NCI-H1092 (cell line): Measurements from ENCODE around the gene ABL2.
"Not testable (repeated sequence)": the region's sequence is repeated elsewhere in the genome, so short reads cannot be mapped to it uniquely, and the experiment has no call there.

ENCODE experiments used
- DNase-seq: peaks from one replicate; lab custom pipeline; 2025; lab: John Stamatoyannopoulos, UW

ABL2 gene

DNA sequence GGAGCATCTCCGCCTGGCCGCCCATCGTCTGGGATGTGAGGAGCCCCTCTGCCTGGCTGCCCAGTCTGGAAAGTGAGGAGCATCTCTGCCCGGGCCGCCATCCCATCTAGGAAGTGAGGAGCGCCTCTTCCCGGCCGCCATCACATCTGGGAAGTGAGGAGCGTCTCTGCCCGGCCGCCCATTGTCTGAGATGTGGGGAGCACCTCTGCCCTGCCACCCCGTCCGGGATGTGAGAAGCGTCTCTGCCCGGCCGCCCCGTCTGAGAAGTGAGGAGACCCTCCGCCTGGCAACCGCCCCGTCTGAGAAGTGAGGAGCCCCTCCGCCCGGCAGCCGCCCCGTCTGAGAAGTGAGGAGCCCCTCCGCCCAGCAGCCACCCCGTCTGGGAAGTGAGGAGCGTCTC, 94.3 kb downstream of the ABL2 start:
- DNase-seq = not testable (repeated sequence)

DNA sequence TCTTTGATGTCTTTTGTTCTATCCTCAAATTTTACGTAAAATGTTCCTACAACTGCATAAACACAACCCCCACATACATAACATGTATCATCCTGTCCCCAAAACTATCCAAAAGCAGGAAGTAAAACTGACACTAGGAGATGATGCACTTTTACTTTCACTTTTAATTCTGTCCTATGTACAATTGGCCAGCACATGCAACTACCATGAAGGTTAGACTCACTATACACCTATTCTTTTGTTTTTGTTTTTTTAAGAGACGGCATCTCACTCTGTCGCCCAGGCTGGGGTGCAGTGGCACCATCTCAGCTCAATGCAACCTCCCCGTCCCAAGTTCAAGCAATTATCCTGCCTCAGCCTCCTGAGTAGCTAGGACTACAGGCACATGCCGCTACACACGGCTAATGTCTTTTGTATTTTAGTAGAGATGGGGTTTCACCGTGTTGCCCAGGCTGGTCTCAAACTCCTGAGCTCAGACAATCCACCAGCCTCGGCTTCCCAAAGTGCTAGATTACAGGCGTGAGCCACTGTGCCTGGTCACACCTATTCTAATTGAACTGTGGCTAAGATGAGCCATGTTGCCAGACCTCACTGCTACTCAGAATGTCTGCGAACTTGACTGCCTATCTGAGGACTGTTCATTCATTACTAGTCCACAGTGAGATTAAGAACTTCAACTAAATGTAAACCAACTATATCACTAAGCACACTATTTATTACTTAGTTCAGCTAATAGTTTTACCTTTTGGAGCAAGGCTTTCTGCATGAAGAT, 99.6 kb downstream of the ABL2 start:
- no peak for DNase-seq

DNA sequence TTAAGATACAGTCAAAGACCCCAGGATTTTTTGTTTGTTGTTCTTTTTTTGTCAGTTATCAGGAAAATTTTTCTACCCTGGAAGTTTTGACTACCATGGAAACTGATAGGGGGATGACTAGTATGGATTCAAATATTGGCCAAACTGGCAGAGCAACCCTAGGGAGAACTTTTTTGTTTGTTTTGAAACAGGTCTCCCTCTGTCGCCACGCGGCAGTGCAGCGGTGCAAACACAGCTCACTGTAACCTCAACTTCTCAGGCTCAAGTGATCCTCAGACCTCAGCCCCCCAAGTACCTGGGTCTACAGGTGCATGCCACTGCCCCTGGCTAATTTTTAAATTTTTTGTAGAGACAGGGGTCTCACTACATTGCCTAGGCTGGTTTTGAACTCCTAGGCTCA, 101.0 kb downstream of the ABL2 start:
- DNase-seq = no peak

DNA sequence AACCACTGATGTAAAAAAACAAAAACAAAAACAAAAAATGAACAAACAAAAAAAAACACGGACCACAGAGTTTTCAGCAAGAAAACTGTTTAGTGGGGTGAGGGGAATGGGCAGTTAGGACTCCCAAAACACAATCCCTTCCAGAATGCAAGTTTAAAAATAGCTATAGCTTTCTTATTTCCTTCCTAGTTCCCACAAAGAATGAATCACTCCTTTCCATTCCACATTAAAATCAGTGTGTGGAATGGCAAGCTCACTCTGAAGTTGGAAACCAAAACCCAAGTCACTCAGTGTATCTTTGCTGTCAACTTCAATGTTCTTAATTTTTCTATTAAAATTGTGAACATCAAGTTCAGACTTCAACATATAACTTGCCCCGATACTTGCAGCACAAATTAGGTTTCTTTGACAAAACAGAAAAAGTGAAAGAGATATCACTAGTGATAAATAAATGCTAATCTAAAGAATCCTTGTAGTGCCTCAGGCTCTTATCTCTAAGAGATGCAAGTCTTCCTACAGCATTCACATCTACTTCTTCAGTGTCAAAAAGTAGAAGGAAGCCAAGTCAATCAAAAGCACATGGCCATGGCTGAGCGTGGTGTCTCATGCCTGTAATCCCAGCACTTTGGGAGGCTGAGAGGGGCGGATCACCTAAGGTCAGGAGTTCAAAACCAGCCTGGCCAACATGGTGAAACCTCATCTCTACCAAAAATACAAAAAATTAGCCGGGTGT, 102.1 kb downstream of the ABL2 start:
- no peak for DNase-seq

DNA sequence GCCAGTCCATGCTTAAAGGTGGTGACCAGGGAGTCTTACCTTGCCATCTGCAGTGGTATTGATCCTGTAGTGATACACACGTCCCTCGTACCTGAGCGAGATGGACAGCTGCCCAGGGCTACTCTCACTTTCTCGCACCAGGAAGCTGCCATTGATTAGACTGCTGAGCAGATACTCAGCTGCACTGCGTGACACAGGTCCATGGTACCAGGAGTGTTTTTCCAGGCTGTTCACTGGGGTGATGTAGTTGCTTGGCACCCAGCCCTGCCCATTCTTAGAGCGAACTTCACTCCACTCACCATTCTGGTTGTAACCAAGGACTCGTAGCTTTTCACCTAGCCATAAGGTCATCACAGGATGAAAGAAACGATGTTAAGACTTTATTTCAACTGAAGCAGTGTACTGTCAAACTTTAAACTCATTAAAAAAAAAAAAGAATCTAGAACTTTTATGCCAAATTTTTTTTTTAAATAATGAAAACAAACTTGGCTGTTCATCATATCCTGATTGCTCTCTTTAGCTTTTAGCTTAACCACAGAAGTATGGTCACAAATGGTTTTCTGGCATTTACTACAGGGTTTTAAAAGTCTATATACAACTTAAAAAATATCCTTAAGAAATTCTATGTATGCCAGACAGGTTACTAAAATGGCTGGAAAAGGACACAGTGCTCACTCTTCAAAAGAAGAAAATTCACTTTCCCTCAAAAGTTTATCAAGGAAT, 103.0 kb downstream of the ABL2 start:
- DNase-seq = no peak

DNA sequence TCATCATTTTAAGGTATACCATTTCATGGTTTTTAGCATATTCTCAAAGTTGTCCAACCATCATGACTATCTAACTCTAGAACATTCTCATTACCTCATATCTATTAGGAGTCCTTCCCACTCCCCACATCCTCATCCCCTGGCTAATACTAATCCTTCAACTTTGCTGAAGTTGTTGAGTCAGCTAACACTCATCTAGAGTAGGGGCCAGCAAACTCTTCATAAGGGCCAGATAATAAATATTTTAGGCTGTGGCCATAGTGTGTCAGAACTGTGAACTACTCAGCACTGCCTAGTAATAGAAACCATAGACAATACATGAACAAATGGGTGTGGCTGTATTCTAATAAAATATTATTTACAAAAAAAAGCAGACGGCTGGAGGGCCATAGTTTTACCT, 104.6 kb downstream of the ABL2 start:
- DNase-seq = no peak

DNA sequence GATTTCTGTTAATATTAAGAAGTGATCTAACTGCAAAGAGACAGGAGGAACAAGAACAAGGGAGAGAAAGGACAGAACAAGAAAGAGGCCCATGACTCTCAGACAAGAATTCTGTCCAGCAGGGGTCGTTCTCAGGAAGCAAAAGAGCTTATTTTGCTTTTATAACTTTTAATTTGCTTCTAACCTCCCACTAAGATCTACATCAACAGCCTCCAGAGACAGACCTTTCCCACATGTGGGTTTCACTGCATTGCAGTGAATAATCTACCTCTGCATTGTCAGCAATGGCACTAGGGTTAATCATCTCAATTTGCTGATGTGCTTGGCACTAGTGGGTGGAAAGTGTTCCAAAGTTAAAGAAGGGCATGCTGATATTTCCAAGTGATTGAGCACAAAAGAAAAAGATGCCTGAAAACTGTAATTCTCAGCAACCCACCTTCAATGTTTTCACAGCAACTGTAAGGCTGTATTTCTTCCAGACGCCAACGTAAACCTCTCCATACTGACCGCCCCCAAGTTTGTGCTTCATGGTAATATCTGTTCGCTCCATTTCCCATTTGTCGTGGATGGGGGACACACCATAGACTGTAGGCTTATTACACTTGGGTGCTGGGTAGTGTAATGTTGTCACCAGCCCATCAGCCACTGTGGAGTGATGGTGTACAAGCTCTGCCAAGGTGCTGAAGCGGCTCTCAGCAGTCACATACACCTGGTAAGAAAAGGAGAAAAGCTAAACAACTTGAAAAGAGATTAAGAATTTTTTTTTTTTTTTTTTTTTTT, 108.1 kb downstream of the ABL2 start:
- DNase-seq = no peak

DNA sequence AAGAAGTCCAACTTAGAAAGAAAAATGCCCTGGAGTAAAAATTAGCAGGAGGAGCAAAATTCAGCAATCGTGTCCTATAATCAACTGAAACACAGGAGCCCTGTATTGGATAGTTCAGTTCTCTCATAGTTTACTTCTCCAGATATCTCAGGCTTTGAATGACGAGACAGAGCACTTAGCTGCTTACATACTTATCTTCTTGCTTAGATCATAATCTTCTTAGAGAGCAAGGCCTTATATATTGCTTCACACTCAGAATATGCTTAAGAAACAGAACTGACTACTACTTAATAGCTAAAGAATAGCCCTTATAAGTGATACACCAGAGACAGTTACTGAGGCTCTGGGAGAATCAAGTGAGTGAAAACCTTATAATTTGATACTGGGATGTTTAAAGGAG, 108.7 kb downstream of the ABL2 start:
- no peak for DNase-seq

DNA sequence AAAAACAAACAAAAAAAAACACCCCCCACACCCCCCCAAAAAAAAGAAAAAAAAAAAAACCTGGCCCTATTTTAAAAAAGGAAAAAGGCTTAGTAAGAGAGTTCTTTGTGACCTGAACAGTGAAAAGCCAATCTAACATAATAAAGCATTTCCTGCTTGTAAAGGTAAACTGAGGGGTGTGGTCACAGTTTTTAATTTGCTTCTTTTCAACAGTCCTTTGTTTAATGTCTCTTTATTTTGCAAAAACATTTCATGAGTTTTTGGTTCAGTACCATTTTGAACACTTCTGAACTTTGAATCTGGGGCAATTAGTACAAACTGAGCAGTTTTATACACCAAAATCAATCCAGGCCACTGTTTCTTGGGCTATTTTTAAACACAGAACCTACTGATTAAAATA, 110.0 kb downstream of the ABL2 start:
- DNase-seq = no peak

DNA sequence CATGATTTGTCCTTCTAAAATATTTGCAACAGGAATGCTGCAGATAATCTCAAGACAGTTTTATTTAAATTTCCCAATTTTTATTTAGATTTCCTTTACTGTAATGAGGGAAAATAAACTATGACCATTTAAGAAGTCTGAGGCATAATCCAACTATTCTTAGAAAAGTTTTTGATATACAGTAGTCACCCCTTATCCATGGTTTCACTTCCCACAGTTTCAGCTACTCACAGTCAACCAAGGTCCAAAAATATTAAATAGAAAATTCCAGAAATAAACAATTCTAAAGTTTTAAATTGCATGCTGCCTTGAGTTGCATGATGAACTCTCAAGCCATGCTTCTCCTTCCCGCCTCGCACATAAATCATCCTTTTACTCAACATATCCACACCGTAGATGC, 114.3 kb downstream of the ABL2 start:
- no peak for DNase-seq

DNA sequence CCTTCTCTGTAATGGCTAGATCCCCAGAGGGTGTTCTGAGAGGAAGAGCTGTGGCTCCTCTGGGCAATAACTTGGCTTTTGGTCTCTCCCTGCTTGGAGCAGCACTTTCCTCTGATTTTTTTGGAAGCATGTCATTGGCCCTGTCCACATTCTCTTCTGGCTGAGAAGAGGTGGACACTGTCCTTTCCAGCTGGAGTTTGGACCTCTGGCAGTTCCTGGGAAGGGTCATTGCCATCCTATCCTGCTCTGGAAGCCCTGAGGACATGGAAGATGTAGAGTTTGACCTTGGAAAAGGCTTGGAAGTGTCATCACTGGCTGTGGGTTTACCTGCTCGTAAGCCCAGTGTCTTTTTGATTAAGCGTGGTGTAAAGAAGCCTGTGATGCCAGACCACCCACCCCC, 120.8 kb downstream of the ABL2 start:
- no peak for DNase-seq

DNA sequence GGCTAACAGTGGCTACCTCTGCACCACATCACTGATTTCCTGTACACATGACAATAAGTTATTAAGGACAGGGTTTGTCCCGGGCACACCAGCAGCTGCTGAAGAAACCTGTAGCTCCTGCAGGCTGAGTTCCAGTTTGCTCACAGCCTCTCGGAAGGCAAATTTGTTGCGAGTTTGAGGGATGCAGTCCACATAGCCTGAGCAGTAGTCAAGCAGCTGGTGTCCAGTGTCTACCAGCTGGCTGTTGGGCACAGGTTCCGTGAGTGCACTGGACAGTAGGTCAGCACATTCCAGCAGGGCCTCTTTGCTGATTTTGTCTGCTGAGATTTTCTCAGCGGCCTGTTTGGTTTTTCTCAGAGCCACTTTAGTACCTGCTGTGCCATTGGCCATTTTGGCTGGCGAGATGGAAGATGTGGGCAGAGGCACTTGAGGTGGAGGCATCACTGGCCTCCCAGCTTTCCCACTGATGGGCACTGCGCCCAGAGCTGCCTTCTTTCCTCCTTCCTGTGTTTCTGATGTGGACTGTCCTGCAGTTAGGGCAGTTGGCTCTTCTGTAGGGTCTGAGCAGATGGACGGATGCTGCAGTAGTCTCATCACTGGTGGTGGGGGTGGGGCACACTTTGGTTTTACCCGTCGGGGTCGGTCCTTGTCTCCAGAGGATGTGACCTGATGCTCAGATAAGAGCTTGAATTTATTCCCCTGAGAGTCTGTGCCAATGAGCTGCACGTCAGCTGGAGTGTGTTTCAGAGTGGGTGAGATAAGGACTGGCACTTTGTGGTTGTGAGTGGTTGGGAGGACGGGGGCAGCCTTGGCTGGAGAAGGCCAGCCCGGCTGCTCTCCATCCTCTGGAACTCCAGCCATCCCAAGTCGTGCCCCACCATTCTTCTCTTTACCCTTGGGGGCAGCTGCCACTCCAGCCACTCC, 121.5 kb downstream of the ABL2 start:
- DNase-seq = no peak

DNA sequence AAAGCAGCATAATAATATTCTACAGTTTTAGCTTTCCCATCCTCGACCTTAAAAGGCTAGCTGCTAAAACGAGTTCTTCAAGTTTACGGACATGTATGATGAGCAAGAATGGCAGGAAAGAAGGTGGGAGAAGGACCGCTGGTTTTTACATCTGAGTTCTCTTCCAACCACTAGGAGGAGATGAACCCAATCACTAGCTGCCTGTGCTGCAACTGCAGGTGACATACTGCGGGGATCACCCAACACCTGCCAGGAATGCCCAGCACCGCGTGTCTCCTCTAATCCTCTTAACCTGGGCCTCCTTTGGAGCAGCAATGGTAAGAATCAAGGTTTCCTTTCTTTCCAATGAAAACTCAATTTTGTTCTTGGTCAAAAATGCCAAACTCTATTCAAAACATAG, 124.1 kb downstream of the ABL2 start:
- no peak for DNase-seq

DNA sequence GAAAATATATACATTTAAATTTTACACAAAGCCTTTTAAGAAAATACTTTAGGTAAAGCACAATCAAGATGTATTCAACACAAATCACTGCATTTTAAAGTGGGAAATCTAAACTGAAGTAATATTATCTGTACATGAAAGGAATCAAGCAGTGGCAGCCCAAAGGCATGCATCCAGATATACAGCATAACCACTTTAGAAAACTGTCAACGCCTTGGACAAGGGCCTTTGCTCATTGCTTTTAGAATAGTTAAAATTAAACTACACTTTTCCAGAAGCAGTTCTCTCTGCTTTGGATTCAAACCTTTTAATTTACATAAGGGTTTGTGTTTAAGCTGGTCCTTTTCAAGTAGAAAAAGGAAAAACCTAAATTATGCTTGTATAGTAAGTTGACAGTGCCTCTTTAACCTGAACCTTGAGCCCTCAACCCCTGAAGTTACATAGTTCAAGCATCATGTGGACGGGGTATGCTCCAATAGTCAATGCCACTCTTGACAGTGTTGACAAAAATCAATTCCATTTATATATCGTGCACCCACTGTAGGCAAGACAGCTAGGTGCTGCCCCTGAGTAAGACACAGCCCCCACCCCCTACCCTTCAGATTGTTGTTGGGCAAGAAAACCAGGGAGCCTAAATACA, 124.7 kb downstream of the ABL2 start:
- no peak for DNase-seq

DNA sequence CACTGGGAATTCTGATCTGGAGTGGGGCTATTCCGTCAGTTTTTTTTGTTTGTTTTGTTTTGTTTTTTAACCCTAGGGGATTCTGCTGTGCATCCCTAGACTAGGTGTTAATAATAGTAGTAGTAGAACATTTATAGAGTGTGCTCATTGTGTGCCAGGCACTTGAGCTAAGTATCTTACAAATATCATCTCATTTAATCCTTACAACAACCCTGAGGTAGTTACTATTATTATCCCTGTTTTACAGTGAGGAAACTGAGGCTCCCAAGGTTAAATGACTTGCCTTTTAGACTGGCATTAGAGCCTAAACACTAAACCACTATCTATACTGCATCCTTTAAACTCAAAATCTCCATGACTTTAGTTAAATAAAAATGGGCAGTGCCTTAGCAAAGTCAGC, 125.5 kb downstream of the ABL2 start:
- DNase-seq = no peak

DNA sequence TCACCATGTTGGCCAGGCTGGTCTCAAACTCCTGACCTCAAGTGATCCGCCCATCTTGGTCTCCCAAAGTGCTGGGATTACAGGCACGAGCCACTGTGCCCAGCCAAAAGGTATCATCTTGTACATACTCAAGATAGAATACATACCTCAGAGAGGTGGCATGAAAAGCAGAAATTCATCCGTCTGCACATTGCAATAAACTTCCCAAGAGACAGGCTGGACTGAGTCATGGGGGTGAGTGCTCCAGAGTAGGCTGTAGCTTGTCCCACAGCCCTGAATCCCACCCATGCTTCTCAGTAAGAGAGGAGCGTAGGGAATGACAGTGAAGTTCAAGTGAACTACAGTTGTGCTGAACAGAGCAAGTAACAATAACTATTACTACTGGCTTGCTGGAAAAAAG, 127.9 kb downstream of the ABL2 start:
- no peak for DNase-seq

DNA sequence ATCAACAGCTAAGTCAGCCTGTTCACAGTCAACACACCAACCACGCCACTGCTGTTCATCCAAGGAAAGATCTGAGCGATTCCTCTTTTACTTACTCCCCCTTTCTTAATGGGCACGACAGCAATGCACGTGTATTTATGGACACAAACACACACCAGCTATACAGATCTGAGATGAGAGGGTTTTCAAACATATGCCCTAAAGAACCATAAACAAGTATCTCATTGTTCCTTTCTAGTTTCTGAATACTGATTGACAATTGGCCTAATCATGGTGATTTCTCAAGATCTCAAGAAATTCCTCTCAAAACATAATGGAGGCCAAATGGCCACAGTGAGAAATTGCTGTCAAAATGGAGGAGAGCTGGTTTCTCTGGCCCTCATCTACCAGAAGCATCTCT, 129.6 kb downstream of the ABL2 start:
- DNase-seq = no peak

DNA sequence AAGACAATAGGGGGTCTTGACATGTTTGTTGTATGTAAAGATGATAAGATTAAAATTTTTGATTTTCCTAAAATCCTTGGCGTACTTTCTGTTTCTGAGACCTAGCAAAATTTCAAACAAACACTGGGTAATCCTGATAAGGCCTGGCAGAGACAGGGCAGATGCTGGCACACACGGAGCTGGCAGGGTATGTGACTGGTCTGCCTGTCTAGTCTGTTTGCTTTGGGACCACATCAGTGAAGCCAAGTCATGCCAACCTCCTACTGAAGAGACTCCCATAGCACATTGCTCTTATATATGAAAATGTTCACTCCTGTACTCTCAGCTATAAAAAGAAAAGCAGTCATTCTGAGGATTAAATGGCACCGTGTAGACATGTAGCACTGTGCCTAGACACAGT, 133.6 kb downstream of the ABL2 start:
- DNase-seq = no peak

DNA sequence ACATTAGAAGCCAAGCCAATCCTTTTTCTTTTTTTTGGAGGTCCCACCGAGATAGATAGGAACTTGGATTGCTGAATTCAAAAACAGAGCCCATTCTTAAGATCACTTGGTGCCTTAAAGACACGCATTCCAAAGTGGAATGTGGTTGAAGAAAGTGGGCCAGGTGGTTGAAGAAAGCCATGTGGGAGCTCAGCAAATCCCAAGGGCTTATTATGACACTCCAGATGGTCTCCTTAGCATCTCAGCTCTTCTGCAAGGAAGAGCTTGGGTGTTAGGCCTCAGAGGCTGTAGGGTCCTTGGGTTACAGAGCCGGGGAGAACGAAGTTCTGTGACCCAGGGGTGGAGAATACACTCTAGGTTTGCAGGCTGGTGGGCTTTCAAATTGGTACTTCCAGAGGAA, 134.1 kb downstream of the ABL2 start:
- DNase-seq = no peak

DNA sequence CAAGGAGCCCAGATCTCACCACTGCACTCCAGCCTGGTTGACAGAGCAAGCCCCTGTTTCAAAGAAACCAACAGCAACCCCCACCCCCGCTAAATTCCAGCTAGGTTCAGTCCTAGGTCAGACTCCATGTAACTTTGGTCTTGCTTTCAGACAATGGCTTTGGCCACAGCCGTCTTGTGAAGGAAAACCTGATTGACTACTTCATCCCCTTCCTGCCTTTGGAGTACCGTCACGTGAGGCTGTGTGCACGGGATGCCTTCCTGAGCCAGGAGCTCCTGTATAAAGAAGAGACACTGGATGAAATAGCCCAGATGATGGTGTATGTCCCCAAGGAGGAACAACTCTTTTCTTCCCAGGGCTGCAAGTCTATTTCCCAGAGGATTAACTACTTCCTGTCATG, 134.7 kb downstream of the ABL2 start:
- no peak for DNase-seq
